GM10248 (cell line): ENCODE results near the gene CCNT1.
A peak's percentile ranks its signal among the peaks of the same experiment; 100 is the strongest.
"Not testable (repeated sequence)": the region's sequence is repeated elsewhere in the genome, so short reads cannot be mapped to it uniquely, and the experiment has no call there.

ENCODE experiments used
- CTCF ChIA-PET: fragments of 300-600 bp; sonication (Branson Sonifier 250); formaldehyde crosslinking; extraction: SDS; loops from one replicate; lab custom pipeline; 2021; ENCODE audit warnings: antibody characterized with exemption; lab: Yijun Ruan, JAX
- POLR2A ChIA-PET: fragments of 350-650 bp; sonication (Branson Sonifier 250); formaldehyde crosslinking; extraction: SDS; loops from one replicate; lab custom pipeline; 2020; ENCODE audit warnings: antibody characterized with exemption; lab: Yijun Ruan, JAX
- DNase-seq: peaks from one replicate; pipeline ENCODE4 v3.0.0; 2012; ENCODE audit errors: extremely low spot score
- CTCF ChIP-seq: IDR thresholded peaks from 2 replicates; pipeline ENCODE4 v1.5.1; 2012; ENCODE audit warnings: mild to moderate bottlenecking, low read depth; ENCODE audit errors: extremely low read depth, missing control alignments, control extremely low read depth

CCNT1 gene

GRCh38 chr12:48686615-48687334 lies 29.7 kb downstream of the CCNT1 start:
- ChIA-PET POLR2A (interaction anchor here (0.6 kb wide), 2 partner anchors 585 to 1322 kb away, joined by 3 read pairs; no protein-coding TSS in a partner anchor), CTCF (interaction anchor here (1.4 to 1.9 kb wide), 2 partner anchors 10 to 13 kb away, joined by 3 to 8 read pairs; no protein-coding TSS in a partner anchor)
- DNase-seq: no peak
- no peak for TF ChIP-seq CTCF

DNA sequence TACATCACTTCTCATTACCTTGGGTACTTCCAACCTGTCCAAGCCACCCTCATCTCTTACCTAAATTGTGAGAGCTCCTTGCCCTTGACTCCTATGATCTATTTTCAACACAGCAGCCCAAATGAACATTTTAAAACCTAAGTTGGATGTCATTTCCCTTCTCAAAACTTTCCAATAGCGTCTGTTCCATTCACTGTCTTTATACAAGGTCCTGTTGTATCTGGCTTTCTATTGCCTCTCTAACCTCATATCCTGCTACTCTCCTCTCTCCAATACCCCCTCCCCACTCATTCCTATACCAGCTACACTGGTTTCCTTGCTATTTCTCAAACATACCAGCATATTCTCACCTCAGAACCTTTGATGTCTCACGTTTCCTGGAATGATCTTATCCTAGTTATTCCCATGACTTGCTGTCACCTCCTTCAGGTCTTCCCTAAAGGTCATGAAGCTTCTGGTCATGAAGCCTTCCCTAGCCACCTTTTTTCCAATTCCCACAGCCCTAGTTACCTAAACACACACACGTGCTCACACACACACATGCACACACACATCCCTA lies 30.4 kb downstream of the CCNT1 start:
- ChIA-PET CTCF (interaction anchor here (1.2 to 1.9 kb wide), 2 partner anchors 10 to 16 kb away, joined by 3 to 8 read pairs; no protein-coding TSS in a partner anchor), POLR2A (interaction anchor here (0.6 kb wide), 1 partner anchor 1323 kb away, joined by 3 read pairs; no protein-coding TSS in a partner anchor)
- no peak for DNase-seq
- TF ChIP-seq CTCF: no peak

DNA sequence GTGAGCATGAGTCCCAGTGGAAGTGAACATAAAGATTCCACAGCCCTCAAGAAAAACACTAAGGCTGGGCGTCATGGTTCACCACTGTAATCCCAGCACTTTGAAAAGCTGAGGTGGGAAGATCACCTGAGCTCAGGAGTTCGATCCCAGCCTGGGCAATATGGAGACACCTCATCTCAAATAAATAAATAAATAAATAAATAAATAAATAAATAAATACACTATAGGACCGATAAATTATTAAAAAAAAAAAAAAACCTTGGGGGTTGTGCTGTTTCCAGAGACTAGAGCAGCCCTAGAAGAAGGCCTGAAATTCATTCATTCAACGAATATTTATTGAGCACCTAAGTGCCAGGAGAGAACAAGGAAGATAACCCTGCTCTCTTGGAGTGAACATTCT lies 33.0 kb downstream of the CCNT1 start:
- no peak for DNase-seq
- CTCF ChIA-PET: interaction anchor here (1.5 to 1.6 kb wide), 2 partner anchors 10 to 132 kb away, joined by 4 to 5 read pairs; no protein-coding TSS in a partner anchor
- TF ChIP-seq CTCF: no peak

GRCh38 chr12:48682927-48683326 lies 33.6 kb downstream of the CCNT1 start:
- no peak for TF ChIP-seq CTCF
- ChIA-PET POLR2A (interaction anchor here (0.6 to 1.8 kb wide), 7 partner anchors 8 to 336 kb away, joined by 3 to 16 read pairs (median 4); no protein-coding TSS in a partner anchor), CTCF (interaction anchor here (1.3 to 1.6 kb wide), 6 partner anchors 9 to 132 kb away, joined by 3 to 5 read pairs (median 4); no protein-coding TSS in a partner anchor)
- no peak for DNase-seq

More for the DNA sequence above, 33.0 kb downstream of the CCNT1 start:
- POLR2A ChIA-PET: no interaction called here

GRCh38 chr12:48682533-48682905 lies 34.0 kb downstream of the CCNT1 start:
- POLR2A ChIA-PET: interaction anchor here (0.6 to 1.8 kb wide), 7 partner anchors 9 to 336 kb away, joined by 3 to 16 read pairs (median 4); no protein-coding TSS in a partner anchor
- CTCF ChIA-PET: interaction anchor here (0.7 to 2.0 kb wide), 9 partner anchors 9 to 133 kb away, joined by 3 to 11 read pairs (median 4); no protein-coding TSS in a partner anchor

GRCh38 chr12:48681710-48682532 lies 34.6 kb downstream of the CCNT1 start, which contains the start of gene KANSL2:
Gene KANSL2, minus strand, starts transcription at chr12:48682238. Its CDS starts 606 bp downstream, at chr12:48681632.
- ChIA-PET POLR2A (interaction anchor here (1.0 to 1.8 kb wide), 6 partner anchors 9 to 22 kb away, joined by 3 to 16 read pairs (median 4); no protein-coding TSS in a partner anchor), CTCF (interaction anchor here (0.7 to 2.0 kb wide), 9 partner anchors 8 to 133 kb away, joined by 3 to 11 read pairs (median 4); no protein-coding TSS in a partner anchor)
- DNase-seq: peak; percentile 99
- TF ChIP-seq CTCF: no peak

More at GRCh38 chr12:48682533-48682905, 34.0 kb downstream of the CCNT1 start:
- DNase-seq: not testable (repeated sequence)
